Omental fat pad (tissue), 4 donors: ENCODE results near the gene USH1C. TPM values are rescaled to one million over a fixed set of nuclear protein-coding genes. Genes with fewer than 3 reads are reported as not detected.

Experiments
- ATAC-seq: fragments of 150-250 bp; one replicate; pipeline ENCODE4 v1.9.1; 2016; ENCODE audit warnings: mild to moderate bottlenecking, moderate library complexity; ENCODE audit not compliant: low FRiP score
- DNase-seq: peaks from one replicate; pipeline ENCODE4 v3.0.0-alpha.2; 2019; ENCODE audit warnings: low spot score
- total RNA-seq, 4 donors: library from RNA; depleted of rRNA; stranded (reverse); fragments of >200 nt; gene quantifications; one replicate each; pipeline ENCODE4 v1.1.0, GENCODE V29; 2016
- TF ChIP-seq, protein P1 (sequence below), 3 donors: fragments of 450-650 bp; IDR thresholded peaks; one replicate each; pipeline ENCODE4 v1.5.1; 2016 to 2017; ENCODE audit warnings: antibody characterized with exemption in 3 of 3, mild to moderate bottlenecking in 3 of 3, moderate library complexity in 2 of 3

The USH1C gene
- total RNA-seq, 4 donors from 2014 or later, result 0.19 TPM; not detected in 3

- DNase-seq (no peak), ATAC-seq (no peak)
- TF ChIP-seq, protein P1, sequence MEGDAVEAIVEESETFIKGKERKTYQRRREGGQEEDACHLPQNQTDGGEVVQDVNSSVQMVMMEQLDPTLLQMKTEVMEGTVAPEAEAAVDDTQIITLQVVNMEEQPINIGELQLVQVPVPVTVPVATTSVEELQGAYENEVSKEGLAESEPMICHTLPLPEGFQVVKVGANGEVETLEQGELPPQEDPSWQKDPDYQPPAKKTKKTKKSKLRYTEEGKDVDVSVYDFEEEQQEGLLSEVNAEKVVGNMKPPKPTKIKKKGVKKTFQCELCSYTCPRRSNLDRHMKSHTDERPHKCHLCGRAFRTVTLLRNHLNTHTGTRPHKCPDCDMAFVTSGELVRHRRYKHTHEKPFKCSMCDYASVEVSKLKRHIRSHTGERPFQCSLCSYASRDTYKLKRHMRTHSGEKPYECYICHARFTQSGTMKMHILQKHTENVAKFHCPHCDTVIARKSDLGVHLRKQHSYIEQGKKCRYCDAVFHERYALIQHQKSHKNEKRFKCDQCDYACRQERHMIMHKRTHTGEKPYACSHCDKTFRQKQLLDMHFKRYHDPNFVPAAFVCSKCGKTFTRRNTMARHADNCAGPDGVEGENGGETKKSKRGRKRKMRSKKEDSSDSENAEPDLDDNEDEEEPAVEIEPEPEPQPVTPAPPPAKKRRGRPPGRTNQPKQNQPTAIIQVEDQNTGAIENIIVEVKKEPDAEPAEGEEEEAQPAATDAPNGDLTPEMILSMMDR (IDR thresholded peaks at IDR 0.05), result no peak
Measured at GRCh38 chr11:17469998-17470397, 74.2 kb downstream of the USH1C start.

GRCh38 chr11:17468122-17468521 lies 76.1 kb downstream of the USH1C start:
- TF ChIP-seq, protein P1 (IDR thresholded peaks at IDR 0.05), result no peak
- ATAC-seq, result no peak
- no peak for DNase-seq

GRCh38 chr11:17463546-17464174 lies 80.6 kb downstream of the USH1C start:
- ATAC-seq, result no peak

DNA sequence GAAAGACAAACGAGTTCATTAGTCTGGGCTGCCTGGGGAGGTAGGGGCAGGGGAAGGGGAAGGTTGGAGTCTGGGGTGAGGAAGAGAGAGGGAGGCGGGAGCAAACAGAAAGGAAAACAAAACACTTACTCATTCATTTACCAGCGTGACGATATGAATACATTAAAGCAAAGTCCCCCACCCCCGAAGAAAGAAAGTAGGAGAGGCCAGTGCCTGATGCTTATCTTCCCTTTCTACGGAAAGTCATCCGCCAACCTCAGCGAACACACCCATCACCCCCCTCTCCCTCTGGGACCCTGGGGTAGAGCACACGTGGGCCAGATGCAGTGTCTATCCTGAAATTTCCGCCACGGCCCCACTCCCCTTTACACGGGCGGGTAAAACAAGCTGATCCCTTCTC lies 81.3 kb downstream of the USH1C start:
- no peak for DNase-seq
- ATAC-seq, result no peak
- TF ChIP-seq, protein P1 (IDR thresholded peaks at IDR 0.05), result no peak

More at GRCh38 chr11:17463546-17464174, 80.6 kb downstream of the USH1C start:
- no peak for DNase-seq
- TF ChIP-seq, protein P1 (IDR thresholded peaks at IDR 0.05), result no peak

GRCh38 chr11:17460406-17460805 lies 83.8 kb downstream of the USH1C start:
- ATAC-seq (no peak), DNase-seq (no peak)
- TF ChIP-seq, protein P1 (IDR thresholded peaks at IDR 0.05), result no peak

- TF ChIP-seq, protein P1 (IDR thresholded peaks at IDR 0.05), result no peak
- ATAC-seq (no peak), DNase-seq (no peak)
Measured at GRCh38 chr11:17459236-17459896, 84.8 kb downstream of the USH1C start.

DNA sequence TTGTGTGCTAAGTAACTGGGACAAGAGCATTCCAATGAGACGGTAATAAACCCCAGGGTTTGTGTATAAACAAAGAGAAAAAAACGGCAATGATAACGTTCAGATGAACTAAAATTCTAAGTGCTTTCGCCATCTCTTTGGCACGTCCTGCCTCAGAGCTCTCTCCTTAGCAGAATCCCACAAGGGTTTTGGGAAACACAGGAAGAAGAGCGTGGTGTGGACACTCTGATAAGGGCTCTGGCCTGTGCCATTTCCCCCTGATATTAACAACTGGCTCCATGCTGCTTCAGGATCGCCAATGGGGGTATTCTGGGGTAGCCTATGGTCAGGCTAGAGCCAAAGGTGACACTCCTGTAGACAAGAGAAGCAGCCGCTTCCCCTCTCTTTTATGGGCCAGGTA lies 85.9 kb downstream of the USH1C start:
- DNase-seq (no peak), ATAC-seq (no peak)

More for the DNA sequence above, 85.9 kb downstream of the USH1C start:
- TF ChIP-seq, protein P1 (IDR thresholded peaks at IDR 0.05), result no peak
